ENCODE measurements around the gene NEK8.
"Not testable (repeated sequence)": the region's sequence is repeated elsewhere in the genome, so short reads cannot be mapped to it uniquely, and the experiment has no call there.

Gene NEK8

GRCh38 chr17:28722417-28723158 is 6.0 kb upstream of the NEK8 start:
- no peak for TF ChIP-seq CTCF (IDR thresholded peaks at IDR 0.05; ENCODE audit: low read depth, low read length, missing control alignments)
- Histone ChIP-seq H3K27ac (no peak overlapping the region), H3K4me3 (ENCODE audit: low read depth, low read length) (peak overlapping the region; percentile 24), H3K27me3 (replicated peaks) (no peaks in the 10 kb centered on the region), H3K36me3 (replicated peaks) (peaks cover 43% of the 10 kb centered on the region)
- in situ Hi-C loops (cut with HindIII; ENCODE audit: low pct_ligation_motif_present, low sequenced_read_pairs): no loop called here
- DNase-seq: no peak

GRCh38 chr17:28723159-28723835 is 5.3 kb upstream of the NEK8 start:
- in situ Hi-C loops (cut with HindIII; ENCODE audit: low pct_ligation_motif_present, low sequenced_read_pairs): no loop called here
- TF ChIP-seq CTCF (IDR thresholded peaks at IDR 0.05; ENCODE audit: low read depth, low read length, missing control alignments): no peak
- no peaks in the 10 kb centered on the region for H3K27me3 ChIP-seq (replicated peaks)
- peaks cover 43% of the 10 kb centered on the region for H3K36me3 ChIP-seq (replicated peaks)
- no peak for DNase-seq
- no peak overlapping the region for H3K4me3 ChIP-seq (ENCODE audit: low read depth, low read length)
- H3K27ac ChIP-seq: no peak overlapping the region

- H3K27ac ChIP-seq; in situ Hi-C loops (cut with HindIII; ENCODE audit: low pct_ligation_motif_present, low sequenced_read_pairs); DNase-seq; H3K27me3 ChIP-seq (replicated peaks); H3K4me3 ChIP-seq (ENCODE audit: low read depth, low read length): not testable (repeated sequence)
- peaks cover 43% of the 10 kb centered on the region for H3K36me3 ChIP-seq (replicated peaks)
Observed at GRCh38 chr17:28723836-28724499, 4.6 kb upstream of the NEK8 start.

DNA sequence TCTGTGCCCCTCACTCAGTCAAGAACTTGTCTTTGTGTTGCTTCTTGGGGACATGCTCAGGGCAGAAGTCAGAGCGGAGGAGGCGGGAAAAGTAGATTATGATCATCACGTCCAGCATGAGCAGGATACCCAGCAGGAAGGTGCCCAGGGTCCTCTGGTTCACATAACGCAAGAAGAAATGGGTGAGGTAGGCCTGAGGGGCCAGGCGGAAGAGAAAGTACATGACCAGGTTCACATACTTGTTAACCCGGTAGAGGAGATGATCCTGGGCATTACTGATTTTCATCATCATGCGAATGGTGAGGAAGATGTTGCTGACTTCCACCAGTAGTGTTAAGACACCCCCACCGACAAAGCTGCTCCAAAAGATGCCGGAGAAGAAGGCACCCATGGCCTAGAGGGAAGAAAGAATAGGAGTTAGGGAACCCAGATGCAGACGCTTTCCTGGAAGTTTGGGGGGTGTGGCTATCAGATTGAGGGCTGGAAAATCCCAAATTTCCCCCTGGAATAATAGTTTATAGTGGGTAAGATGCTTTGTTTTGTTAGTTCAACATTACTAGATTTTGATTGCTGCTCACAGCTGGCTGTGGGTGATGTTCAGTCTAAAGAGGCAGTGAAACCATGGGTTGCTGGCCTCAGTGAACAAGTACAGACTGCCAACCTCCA is 4.0 kb upstream of the NEK8 start:
- H3K27ac ChIP-seq: peak overlapping the region; percentile 50
- TF ChIP-seq CTCF (IDR thresholded peaks at IDR 0.05; ENCODE audit: low read depth, low read length, missing control alignments): no peak
- peak overlapping the region; percentile 70 for H3K4me3 ChIP-seq (ENCODE audit: low read depth, low read length)
- DNase-seq: no peak
- in situ Hi-C loops (cut with HindIII; ENCODE audit: low pct_ligation_motif_present, low sequenced_read_pairs): no loop called here
- peaks cover 43% of the 10 kb centered on the region for H3K36me3 ChIP-seq (replicated peaks)
- H3K27me3 ChIP-seq (replicated peaks): no peaks in the 10 kb centered on the region

DNA sequence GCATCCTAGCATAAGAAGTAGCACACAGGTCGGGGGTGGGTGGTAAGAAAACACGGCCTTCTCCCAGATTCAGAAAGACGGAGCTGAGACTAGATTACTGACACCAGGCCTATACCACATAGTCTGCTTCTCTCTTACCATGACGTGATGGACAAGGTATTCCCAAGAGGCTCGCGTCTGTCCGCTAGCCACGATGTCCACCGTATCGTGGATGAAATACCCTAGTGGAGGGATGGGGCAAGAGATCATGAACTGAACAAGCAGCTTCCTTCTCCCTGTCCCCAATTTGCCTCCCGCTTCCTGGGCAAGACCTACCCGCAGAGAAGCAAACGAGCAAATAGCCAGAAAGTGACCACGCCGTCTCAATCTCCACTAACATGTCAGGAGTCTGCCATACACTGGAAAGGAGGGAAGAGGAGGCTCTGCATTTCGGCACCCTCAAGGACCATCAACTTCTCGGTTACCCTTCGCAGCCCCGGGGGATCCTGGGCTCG is 3.4 kb upstream of the NEK8 start:
- peak; percentile 47 for DNase-seq
- Histone ChIP-seq H3K27me3 (replicated peaks) (no peaks in the 10 kb centered on the region), H3K27ac (peak overlapping the region; percentile 50), H3K36me3 (replicated peaks) (peaks cover 43% of the 10 kb centered on the region), H3K4me3 (ENCODE audit: low read depth, low read length) (peak overlapping the region; percentile 70)
- peak; percentile 19 for TF ChIP-seq CTCF (IDR thresholded peaks at IDR 0.05; ENCODE audit: low read depth, low read length, missing control alignments)
- in situ Hi-C loops (cut with HindIII; ENCODE audit: low pct_ligation_motif_present, low sequenced_read_pairs): no loop called here

Measured in brain microvascular endothelial cell (primary cell).